ENCODE results near the gene POLR2L.

GRCh38 chr11:801097-801780 lies 41.1 kb downstream of the POLR2L start:
- TF ChIP-seq CTCF (IDR thresholded peaks at IDR 0.05 in 8 of 11, conservative IDR thresholded peaks at IDR 0.05 in 3 of 11) (no peak), POLR2AphosphoS5 (IDR thresholded peaks at IDR 0.05) (peak in 1 of 3 donors; percentile 6), POLR2A (IDR thresholded peaks at IDR 0.05) (no peak)

Measured in spleen (tissue), 7 donors.